NCI-H69 (cell line): Measurements from ENCODE around the gene TMEM209.
"Not testable (repeated sequence)": the region's sequence is repeated elsewhere in the genome, so short reads cannot be mapped to it uniquely, and the experiment has no call there.

Source experiments
- DNase-seq: peaks from one replicate; lab custom pipeline; 2025; lab: John Stamatoyannopoulos, UW

TMEM209 gene

DNA sequence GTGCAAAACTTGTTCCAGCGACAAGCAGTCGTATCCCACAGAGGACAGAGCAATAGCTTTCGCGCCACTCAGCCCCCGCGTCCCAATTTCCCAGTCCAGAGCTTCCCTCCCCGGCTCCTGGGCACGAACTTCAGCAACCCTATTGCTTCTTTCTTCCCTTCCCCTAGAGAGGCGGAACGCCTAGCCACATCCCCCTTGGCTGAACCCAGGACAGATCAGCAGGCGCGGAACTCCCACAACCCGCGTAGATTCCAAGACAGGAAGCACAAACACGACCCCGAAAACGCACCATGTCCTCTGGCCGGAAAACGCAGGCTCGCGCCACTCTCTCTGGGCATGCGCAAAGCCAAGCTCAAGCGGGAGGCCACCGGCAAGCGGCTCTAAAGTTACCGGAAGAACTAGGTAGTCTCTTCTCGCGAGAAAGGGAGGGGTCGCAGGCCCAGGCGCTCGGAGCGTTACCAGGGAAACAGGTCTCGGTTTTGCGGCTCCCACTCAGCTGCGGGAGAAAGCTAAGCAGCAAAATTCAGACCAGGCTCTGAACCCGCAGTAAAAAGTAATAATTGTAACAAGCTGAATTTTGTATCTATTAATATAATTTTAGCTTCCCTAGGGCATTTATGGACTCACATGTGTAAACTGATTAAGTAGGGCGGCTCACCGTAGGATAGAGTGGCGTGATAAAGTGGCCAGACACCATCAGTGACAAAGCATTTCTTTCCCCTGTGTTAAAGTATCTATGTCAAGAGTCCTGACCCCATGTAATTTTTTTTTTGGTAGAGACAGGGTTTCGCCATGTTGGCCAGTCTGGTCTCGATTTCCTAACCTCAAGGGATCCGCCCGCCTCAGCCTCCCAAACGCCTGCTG lies at the start of gene TMEM209:
TMEM209 (minus strand) TSS at position 323 of the 864 bp plus-strand sequence; CDS start at position 292, 31 bp downstream.
- peak; percentile 100 for DNase-seq

DNA sequence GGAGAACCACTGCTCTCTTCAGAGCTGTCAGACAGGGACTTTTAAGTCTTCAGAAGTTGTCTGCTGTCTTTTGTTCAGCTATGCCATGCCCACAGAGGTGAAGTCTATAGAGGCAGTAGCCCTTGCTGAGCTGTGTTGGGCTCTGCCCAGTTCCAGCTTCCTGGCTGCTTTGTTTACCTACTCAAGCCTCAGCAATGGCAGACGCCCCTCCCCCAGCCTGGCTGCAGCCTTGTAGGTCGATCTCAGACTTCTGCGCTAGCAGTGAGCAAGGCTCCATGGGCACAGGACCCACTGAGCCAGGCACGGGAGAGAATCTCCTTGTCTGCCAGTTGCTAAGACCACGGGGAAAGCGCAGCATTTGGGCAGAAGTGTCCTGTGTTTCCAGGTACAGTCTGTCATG lies 49.3 kb upstream of the TMEM209 start:
- DNase-seq, result peak; percentile 47

DNA sequence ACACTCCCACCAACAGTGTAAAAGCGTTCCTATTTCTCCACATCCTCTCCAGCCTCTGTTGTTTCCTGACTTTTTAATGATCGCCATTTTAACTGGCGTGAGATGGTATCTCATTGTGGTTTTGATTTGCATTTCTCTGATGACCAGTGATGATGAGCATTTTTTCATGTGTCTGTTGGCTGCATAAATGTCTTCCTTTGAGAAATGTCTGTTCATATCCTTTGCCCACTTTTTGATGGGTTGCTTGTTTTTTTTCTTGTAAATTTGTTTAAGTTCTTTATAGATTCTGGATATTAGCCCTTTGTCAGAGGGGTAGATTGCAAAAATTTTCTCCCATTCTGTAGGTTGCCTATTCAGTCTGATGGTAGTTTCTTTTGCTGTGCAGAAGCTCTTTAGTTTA lies 44.4 kb upstream of the TMEM209 start:
- not testable (repeated sequence) for DNase-seq

GRCh38 chr7:130248842-130249241 lies 43.6 kb upstream of the TMEM209 start:
- not testable (repeated sequence) for DNase-seq

- not testable (repeated sequence) for DNase-seq
Observed at GRCh38 chr7:130246491-130246890, 41.3 kb upstream of the TMEM209 start.

GRCh38 chr7:130243486-130243885 lies 38.3 kb upstream of the TMEM209 start:
- not testable (repeated sequence) for DNase-seq

DNA sequence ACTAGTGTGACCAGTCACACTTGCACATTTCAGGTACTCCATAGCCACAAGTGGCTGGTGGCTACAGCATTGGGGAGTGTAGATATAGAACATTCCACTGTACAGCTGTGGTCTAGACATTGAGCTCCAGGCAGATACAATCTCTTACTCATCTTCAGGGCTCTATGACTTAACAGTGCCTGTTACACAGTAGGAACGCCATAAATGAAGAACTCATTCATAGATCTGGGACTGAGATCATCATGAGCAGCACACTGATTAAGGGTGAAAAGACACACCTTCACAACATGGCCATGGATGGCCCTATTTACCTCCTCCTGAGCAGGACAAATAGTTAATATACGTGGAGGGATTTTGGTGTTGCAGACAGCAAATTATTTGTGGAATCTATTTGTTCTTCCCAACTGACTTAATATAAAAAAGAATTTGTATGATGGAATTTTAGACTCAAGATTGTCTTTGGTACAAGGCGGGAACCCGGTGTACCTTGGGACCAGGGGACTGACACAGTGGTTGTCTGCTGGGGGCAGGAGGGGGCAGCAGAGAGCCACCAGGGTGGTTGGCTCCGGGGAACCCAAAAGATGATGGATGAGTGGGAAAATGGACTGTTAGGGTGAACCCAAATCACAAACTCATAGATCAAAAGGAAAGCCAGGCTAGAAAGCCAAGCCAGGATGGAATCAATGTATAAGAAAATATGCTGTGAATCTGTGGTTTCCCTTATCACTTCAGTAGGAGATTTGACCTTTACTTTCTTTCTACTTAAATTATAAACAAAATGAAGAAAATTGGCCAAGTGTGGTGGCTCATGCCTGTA lies 37.2 kb upstream of the TMEM209 start:
- DNase-seq, result peak; percentile 86

GRCh38 chr7:130240240-130240639 lies 35.0 kb upstream of the TMEM209 start:
- no peak for DNase-seq

GRCh38 chr7:130236361-130236760 lies 31.2 kb upstream of the TMEM209 start:
- not testable (repeated sequence) for DNase-seq

DNA sequence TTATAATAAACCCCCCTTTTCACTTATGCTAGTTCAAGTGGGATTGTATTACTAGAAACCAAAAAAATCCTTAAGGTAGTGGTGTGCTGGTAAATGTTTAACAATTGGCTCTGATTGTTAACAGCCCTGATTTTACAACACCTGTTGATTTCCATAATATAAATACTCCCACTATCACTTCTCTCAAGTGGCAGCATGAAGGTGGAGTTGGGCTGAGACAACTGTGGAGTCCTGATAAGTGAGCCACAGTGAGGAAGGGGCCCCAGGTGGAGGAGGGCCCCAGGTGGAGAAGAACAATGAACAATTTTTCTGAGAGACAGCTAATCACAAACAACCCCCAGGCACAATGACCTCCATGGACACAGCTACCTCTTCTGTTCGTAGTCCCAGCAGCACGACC lies 28.9 kb upstream of the TMEM209 start:
- DNase-seq, result no peak

DNA sequence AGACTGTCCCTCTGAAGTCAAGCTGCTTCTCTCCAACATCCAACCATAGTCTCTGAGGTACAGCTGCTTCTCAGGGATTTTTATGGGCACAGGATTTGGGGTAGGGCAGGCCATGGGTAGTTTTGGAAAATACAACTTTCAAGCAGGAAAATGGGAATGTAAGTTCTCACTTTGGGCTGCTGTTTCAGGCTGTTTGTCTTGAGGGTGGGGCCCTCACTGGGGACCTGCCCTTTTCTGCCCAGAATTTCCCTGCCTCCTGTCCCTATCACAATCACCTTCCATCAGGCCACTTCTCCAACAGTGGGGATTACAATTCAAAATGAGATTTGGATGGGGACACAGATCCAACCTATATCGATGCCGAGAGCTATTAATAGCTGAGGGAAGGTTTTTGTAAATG lies 27.0 kb upstream of the TMEM209 start:
- no peak for DNase-seq

DNA sequence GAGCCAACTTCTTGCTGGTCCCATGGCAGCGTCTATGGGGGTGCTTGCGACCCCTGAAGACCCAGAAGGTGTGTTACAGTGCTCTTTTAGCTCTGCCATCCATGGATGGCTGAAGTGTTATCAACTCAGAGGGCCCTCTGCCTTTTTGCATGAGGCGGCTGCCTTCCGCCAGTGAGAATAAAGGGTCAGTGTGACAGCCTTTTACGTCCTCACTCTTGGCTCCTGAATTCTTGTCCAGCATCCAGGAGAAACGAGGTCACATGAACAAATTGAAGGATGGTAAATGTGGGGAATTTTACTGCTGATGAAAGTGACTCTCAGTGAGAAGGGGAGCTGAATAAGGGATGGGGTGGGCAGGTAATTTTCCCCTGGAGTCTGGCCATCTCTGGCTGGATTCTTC lies 26.6 kb upstream of the TMEM209 start:
- DNase-seq, result no peak

- not testable (repeated sequence) for DNase-seq
Observed at GRCh38 chr7:130229981-130230380, 24.8 kb upstream of the TMEM209 start.

- DNase-seq, result no peak
Observed at GRCh38 chr7:130228840-130229502, 23.8 kb upstream of the TMEM209 start.

GRCh38 chr7:130227883-130228575 lies 22.8 kb upstream of the TMEM209 start:
- DNase-seq, result peak; percentile 77

DNA sequence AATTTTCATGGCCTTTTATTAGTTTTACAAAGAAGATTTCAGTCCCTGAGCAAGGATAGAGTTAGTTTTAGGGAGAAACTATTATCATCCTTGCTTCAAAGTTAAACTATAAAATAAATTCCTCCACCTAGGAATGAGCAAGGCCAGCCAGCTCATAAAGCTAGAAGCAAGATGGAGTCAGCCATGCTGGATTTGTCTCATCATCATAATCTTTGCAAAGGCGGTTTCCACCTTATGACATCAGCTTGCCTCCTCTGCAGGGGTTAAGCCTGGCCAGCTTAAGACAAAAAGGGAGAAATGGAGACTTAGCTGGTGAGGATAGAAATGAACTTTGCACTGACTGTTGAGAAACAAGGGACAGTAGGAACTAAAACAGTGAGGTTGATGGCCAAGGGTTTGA lies 21.1 kb upstream of the TMEM209 start:
- no peak for DNase-seq

- not testable (repeated sequence) for DNase-seq
Observed at GRCh38 chr7:130224923-130225322, 19.7 kb upstream of the TMEM209 start.

- no peak for DNase-seq
Observed at GRCh38 chr7:130224210-130224609, 19.0 kb upstream of the TMEM209 start.

- no peak for DNase-seq
Observed at GRCh38 chr7:130223646-130224045, 18.4 kb upstream of the TMEM209 start.

GRCh38 chr7:130221746-130222145 lies 16.5 kb upstream of the TMEM209 start:
- DNase-seq, result no peak

DNA sequence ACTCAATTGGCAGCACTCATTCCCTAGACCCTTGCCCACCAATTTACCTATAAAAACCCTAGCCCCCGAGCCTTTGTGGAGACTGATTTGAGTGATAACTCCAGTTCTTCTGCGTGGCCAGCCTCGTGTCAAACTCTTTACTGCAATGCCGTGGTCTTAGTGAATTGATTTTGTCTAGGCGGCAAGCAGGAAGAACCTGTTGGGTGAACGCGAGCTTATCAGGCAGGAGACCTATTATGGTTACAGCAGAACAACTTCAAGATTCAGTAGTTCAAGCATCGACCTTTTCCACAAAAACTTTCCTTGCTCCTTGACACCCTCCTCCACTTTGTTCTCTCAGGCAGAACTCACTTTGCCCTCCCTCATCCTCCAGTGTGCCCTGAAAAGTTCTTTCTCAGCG lies 14.7 kb upstream of the TMEM209 start:
- DNase-seq, result no peak
